ENCODE data around the gene TP53INP2. TPM values are rescaled to one million over a fixed set of nuclear protein-coding genes. Genes with fewer than 3 reads are reported as not detected.
A peak's percentile ranks its signal among the peaks of the same experiment; 100 is the strongest.
"Not testable (repeated sequence)": the region's sequence is repeated elsewhere in the genome, so short reads cannot be mapped to it uniquely, and the experiment has no call there.

The TP53INP2 gene, protein sequence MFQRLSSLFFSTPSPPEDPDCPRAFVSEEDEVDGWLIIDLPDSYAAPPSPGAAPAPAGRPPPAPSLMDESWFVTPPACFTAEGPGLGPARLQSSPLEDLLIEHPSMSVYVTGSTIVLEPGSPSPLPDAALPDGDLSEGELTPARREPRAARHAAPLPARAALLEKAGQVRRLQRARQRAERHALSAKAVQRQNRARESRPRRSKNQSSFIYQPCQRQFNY
- total RNA-seq: 4.0 and 4.2 TPM in 2 replicates

DNA sequence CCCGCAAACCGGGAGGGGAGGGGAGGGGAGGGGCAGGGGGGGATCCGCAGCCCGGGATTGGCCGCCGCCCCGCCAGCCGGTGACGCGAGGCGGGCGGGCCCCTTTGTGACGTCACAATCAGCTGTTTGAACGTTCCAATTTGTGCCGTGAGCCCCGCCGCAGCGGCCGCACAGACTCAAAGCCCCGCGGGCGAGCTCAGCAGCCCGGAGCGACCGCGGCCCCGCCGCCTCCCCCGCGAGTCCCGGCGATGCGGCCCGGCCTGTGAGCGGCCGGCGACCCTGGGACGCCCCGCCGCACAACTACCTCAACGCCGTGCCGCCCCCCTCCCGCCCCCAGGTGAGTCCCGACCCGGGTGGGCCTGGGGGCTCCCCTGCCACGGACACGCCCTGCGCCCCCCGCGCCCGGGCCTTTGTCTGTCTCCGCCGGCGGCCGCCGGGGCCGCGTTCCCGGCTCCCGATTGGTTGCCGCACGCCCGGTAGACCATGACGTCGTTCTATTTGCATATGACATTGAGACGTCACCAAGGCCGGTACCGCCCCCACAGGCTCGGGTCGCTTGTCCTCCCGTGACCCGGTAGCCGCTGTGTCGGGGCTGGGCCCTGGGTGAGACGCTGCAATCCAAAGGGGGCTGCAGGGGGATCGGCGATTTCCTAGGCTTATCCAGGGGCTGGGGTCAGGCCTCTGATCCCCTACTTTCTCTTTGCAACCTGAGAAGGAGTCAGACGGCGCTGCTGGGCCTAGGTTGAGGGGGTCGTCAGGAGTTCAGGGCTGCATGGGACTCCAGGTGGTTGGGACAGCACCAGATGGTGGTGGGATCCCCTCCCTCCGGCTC, at the start of gene TP53INP2:
TP53INP2 (plus strand) TSS at position 168 of the 831 bp plus-strand sequence. CDS start 4,396 bp downstream, outside the sequence.
- peak; percentile 61 for ATAC-seq (ENCODE audit: low read depth)
- H3K4me3 Mint-ChIP-seq: peak within 1 kb of the TSS; percentile 92

DNA sequence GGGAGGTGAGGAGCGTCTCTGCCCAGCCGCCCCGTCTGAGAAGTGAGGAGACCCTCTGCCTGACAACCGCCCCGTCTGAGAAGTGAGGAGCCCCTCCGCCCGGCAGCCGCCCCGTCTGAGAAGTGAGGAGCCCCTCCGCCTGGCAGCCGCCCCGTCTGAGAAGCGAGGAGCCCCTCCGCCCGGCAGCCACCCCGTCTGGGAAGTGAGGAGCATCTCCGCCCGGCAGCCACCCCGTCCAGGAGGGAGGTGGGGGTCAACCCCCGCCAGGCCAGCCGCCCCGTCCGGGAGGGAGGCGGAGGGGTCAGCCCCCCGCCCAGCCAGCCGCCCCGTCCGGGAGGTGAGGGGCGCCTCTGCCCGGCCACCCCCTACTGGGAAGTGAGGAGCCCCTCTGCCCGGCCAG, 45.5 kb upstream of the TP53INP2 start:
- DNase-seq; ATAC-seq (ENCODE audit: low read depth); H3K4me1 Mint-ChIP-seq; POLR2A ChIA-PET; H3K27ac Mint-ChIP-seq; intact Hi-C loops (cut with micrococcal nuclease); CTCF ChIA-PET; H3K4me3 Mint-ChIP-seq; H3K27me3 Mint-ChIP-seq; H3K9me3 Mint-ChIP-seq: not testable (repeated sequence)
- peaks cover 11% of the 10 kb centered on the region for H3K36me3 Mint-ChIP-seq (ENCODE audit: low read depth)

More for the DNA sequence above, at the start of gene TP53INP2:
- Mint-ChIP-seq H3K9me3 (no peaks in the 10 kb centered on the region), H3K27ac (peak within 1 kb of the TSS; percentile 86), H3K27me3 (peaks cover 7% of the 10 kb centered on the region), H3K36me3 (ENCODE audit: low read depth) (peaks cover 4% of the 10 kb centered on the region), H3K4me1 (peaks cover 21% of the 10 kb centered on the region)
- TF ChIP-seq, protein P1, sequence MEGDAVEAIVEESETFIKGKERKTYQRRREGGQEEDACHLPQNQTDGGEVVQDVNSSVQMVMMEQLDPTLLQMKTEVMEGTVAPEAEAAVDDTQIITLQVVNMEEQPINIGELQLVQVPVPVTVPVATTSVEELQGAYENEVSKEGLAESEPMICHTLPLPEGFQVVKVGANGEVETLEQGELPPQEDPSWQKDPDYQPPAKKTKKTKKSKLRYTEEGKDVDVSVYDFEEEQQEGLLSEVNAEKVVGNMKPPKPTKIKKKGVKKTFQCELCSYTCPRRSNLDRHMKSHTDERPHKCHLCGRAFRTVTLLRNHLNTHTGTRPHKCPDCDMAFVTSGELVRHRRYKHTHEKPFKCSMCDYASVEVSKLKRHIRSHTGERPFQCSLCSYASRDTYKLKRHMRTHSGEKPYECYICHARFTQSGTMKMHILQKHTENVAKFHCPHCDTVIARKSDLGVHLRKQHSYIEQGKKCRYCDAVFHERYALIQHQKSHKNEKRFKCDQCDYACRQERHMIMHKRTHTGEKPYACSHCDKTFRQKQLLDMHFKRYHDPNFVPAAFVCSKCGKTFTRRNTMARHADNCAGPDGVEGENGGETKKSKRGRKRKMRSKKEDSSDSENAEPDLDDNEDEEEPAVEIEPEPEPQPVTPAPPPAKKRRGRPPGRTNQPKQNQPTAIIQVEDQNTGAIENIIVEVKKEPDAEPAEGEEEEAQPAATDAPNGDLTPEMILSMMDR (IDR thresholded peaks at IDR 0.05): no peak
- intact Hi-C loops (cut with micrococcal nuclease): loop anchor here (1.0 to 10.0 kb wide), 4 partner anchors 27 to 710 kb away; partner anchors contain the start of genes AHCY, PIGU, RALY and TRPC4AP
- peak; percentile 84 for DNase-seq
- ChIA-PET CTCF (interaction anchor here (0.7 to 0.9 kb wide), 2 partner anchors 65 to 392 kb away, joined by 3 read pairs; no protein-coding TSS in a partner anchor), POLR2A (interaction anchor here (0.5 to 2.0 kb wide), 8 partner anchors 9 to 971 kb away, joined by 3 to 16 read pairs (median 4); partner anchors contain the start of genes DYNLRB1, EIF2S2, MAP1LC3A and MMP24OS)

DNA sequence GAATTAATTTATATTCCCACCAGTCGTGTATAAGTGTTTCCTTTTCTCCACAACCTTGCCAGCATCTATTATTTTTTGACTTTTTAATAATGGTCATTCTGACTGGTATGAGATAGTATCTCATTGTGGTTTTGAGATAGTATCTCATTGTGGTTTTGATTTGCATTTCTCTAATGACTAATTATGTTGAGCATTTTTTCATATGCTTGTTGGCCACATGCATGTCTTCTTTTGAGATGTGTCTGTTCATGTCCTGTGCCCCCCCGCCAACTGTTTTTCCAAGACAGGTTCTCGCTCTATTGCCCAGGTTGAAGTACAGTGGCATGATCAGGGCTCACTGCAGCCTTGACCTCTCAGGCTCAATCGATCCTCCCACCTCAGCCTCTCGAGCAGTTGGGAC, 42.3 kb upstream of the TP53INP2 start:
- H3K4me1 Mint-ChIP-seq; DNase-seq; H3K9me3 Mint-ChIP-seq; H3K27ac Mint-ChIP-seq; CTCF ChIA-PET; intact Hi-C loops (cut with micrococcal nuclease); POLR2A ChIA-PET; ATAC-seq (ENCODE audit: low read depth); H3K36me3 Mint-ChIP-seq (ENCODE audit: low read depth); H3K27me3 Mint-ChIP-seq; H3K4me3 Mint-ChIP-seq: not testable (repeated sequence)

DNA sequence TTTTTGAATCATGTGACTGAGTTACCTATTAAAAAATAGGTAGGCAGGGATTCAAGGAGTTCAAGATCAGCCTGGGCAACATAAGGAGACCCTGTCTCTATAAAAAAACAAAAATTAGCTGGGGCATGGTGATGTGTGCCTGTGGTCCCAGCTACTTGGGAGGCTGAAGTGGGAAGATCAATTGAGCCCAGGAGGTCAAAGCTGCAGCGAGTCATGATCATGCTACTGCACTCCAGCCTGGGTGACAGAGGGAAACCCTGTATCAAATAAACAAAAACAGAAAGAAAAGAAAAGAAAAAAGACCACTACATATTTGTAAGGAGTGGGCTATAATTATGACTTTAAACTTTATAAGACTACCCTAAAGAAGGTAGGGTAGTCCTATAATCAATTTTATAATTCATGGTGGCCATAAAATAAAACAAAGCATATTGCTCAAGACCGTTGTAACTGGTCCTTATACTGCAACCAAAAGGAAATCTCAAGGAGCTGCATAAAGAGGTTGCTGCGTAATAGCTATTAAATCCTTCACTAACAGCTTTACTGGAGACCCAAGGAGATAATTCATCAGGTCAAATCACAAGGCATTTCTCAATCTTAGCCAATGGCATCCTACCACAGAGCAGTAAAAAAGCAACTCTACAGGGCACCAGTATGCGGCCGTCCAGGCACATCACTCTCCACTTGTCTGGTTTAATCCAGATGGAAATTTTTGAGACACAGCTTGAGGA, 40.8 kb upstream of the TP53INP2 start:
- no peak for ATAC-seq (ENCODE audit: low read depth)
- no peak overlapping the region for H3K27ac Mint-ChIP-seq
- intact Hi-C loops (cut with micrococcal nuclease): no loop called here
- POLR2A ChIA-PET: interaction anchor here (1.3 kb wide), 1 partner anchor 14 kb away, joined by 3 read pairs; the partner anchor contains the start of gene PIGU
- H3K27me3 Mint-ChIP-seq: no peaks in the 10 kb centered on the region
- H3K36me3 Mint-ChIP-seq (ENCODE audit: low read depth): peaks cover 3% of the 10 kb centered on the region
- CTCF ChIA-PET: no interaction called here
- no peak for DNase-seq
- TF ChIP-seq, protein P1 (IDR thresholded peaks at IDR 0.05): no peak
- H3K4me3 Mint-ChIP-seq: no peak overlapping the region
- H3K9me3 Mint-ChIP-seq: no peaks in the 10 kb centered on the region
- peaks cover 4% of the 10 kb centered on the region for H3K4me1 Mint-ChIP-seq

DNA sequence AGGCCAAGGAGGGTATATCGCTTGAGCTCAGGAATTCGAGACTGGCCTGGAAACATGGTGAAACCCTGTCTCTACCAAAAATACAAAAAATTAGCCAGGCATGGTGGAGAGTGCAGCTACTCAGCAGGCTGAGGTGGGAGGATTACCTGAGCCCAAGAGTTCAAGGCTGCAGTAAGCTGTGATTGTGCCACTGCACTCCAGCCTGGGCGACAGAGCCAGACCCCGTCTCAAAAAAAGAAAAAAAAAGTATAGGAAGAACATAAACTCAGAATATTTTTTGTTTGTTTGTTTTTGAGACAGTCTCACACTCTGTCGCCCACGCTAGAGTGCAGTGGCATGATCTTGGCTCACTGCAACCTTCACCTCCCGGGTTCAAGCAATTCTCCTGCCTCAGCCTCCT, 39.4 kb upstream of the TP53INP2 start:
- DNase-seq; H3K27me3 Mint-ChIP-seq; POLR2A ChIA-PET; ATAC-seq (ENCODE audit: low read depth); H3K9me3 Mint-ChIP-seq; H3K4me1 Mint-ChIP-seq; H3K4me3 Mint-ChIP-seq; intact Hi-C loops (cut with micrococcal nuclease); CTCF ChIA-PET; H3K36me3 Mint-ChIP-seq (ENCODE audit: low read depth); H3K27ac Mint-ChIP-seq: not testable (repeated sequence)

DNA sequence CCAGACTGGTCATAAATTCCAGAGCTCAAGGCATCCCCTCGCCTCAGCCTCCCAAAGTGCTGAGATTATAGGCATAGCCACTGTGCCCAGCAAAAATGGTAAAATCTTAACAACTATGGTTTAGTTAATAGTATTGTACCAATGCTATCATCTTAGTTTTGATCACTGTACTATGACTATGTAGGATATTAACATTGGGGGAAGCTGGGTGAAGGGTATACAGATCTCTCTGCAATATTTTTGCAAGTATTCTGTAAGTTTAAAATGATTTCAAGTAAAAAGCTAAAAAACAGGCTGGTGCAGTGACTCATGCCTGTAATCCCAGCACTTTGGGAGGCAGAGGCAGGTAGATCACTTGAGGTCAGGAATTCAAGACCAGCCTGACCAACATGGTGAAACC, 35.0 kb upstream of the TP53INP2 start:
- H3K36me3 Mint-ChIP-seq (ENCODE audit: low read depth): peaks cover 2% of the 10 kb centered on the region
- ATAC-seq (ENCODE audit: low read depth) (no peak), DNase-seq (no peak)
- ChIA-PET POLR2A (no interaction called here), CTCF (no interaction called here)
- H3K27me3 Mint-ChIP-seq: no peaks in the 10 kb centered on the region
- H3K4me1 Mint-ChIP-seq: no peaks in the 10 kb centered on the region
- TF ChIP-seq, protein P1 (IDR thresholded peaks at IDR 0.05): no peak
- no peak overlapping the region for H3K27ac Mint-ChIP-seq
- no peaks in the 10 kb centered on the region for H3K9me3 Mint-ChIP-seq
- no peak overlapping the region for H3K4me3 Mint-ChIP-seq
- intact Hi-C loops (cut with micrococcal nuclease): no loop called here
